Activated T-cell treated with anti-CD3 and anti-CD28 coated beads for 24 hours (primary cell): ENCODE measurements around the gene SYT9.

Experiments used
- DNase-seq: peaks from one replicate; pipeline ENCODE4 v3.0.0-alpha.2; 2020; ENCODE audit warnings: low read depth

The SYT9 gene

DNA sequence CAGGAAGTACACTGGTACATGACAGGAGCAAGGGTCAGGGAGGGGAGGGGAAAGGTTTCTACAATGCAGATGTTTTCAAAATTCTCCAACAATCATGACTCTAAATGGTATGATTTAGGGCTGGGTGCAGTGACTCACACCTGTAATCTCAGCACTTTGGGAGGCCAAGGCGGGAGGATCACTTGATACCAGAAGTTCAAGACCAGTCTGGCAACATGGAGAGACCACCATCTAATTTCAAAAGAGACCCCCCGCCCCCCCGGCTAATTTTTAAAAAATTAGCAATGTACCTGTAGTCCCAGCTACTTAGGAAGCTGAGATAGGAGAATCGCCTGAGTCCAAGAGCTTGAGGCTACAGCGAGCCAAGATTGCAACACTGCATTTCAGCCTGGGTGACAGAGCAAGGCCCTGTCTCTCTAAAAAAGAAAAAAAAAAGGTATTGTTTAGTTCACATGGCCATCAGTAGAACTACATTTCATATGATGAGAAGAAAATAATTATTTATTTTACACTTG, 217.7 kb downstream of the SYT9 start:
- DNase-seq = no peak

GRCh38 chr11:7471071-7471470, 219.4 kb downstream of the SYT9 start:
- DNase-seq = no peak

GRCh38 chr11:7473717-7474116, 222.0 kb downstream of the SYT9 start:
- no peak for DNase-seq

DNA sequence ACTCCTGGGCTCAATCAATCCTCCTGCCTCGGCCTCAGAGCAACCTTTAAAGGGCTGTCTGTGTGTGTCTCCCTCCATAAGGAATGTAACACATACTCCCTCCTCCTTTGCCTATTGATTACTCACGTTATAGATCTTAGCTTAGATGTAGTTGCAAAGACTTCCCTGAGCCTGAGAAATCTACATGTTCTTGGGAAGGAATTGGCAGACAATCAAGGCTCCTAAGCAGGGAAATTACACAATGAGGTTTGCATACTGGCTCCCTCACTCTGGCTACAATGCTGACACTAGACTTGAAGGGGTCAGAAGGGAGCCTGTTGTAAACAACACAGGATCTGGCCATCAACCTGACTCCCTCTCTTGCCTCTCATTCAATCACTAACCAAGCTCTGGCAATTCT, 228.4 kb downstream of the SYT9 start:
- DNase-seq = no peak

GRCh38 chr11:7484131-7484530, 232.4 kb downstream of the SYT9 start:
- DNase-seq = no peak

DNA sequence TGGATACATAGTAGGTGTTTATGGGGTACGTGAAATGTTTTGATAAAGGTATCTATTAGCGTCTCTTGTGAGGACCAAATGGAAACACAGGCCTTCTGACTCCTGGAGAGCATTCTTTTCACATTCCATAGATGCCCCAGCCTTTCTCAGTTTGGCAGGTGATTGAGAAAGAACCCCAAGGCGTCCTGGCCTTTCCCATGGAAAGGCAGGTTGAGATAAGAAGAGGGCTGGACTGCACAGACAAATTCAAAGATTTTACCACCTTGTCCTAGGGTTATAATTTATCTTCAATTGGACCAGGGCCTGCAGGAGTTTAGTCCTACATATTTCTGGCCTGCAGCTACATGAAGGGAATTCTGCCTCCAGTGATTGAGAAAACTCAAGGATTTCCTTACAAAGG, 232.9 kb downstream of the SYT9 start:
- no peak for DNase-seq

DNA sequence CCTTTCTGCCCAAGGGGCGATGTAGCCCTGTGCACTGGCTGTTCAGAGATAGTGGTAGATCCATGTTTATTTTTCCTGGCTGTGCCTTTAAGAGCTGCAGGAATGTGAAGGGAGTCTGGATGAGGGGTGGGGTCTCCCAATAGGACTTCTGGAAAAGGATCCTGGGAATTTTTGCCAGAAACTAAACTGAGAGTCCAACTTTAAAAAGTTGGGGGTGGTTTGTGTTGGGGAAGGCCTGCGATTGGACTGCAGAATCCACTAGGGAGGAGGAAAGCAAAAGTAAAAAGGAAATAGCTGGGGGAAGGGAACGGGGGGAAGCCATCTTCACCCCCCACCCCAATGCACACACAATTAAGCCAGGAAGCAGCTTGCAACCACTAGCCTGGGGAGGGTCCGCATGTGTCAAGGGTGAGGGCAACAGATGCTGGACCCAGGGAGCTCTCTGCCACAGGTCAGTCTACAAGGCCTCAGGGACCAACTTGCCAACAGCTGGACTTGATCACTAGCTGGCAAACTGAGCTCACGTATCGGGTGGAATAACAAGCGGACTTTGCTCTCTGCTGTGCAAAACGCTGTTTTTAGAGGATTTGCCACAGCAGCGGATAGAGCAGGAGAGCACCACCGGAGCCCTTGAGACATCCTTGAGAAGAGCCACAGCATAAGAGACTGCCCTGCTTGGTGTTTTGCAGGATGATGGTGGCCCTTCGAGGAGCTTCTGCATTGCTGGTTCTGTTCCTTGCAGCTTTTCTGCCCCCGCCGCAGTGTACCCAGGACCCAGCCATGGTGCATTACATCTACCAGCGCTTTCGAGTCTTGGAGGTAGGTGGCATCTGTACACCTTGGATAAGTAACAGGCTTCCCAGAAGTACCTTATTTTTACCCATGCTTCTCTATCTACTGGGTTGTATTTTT, 233.7 kb downstream of the SYT9 start, which contains the start of gene OLFML1:
Gene OLFML1, plus strand, starts transcription at position 321 of the 912 bp plus-strand sequence. Its CDS starts 370 bp downstream, at position 691.
- no peak for DNase-seq

DNA sequence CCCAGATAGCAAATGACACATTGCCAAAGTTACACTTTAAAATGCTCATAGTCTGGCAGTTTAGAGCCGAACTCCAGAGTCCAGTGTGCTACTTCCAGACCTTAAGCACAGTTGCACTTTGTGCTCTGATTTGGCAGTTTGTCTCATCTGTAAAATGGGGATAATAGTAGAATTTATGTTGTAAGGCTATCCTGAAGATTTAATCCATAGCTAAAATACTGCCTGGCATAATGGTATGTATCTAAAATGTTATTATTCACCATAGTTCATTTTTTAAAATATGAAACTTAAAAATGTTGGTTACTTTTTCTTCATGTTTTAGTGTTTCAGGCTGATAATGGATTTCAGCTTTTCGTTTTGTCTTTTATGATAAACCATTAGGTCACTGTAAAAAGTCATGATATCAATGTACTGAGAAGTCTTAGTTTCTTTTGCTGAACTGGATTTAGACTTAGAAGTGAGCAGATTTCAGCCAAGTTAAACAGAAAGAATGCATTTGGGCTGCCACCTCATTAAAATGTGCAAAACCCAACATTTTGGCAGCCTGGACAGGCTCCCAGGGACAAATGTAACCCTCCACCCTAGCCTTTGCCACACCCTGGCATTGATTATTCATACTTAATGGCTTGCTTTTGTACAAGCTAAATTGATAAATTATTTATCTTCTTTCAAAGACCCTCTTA, 234.5 kb downstream of the SYT9 start:
- DNase-seq = no peak

GRCh38 chr11:7486781-7487140, 235.1 kb downstream of the SYT9 start:
- DNase-seq = no peak

GRCh38 chr11:7487360-7487759, 235.7 kb downstream of the SYT9 start:
- no peak for DNase-seq

DNA sequence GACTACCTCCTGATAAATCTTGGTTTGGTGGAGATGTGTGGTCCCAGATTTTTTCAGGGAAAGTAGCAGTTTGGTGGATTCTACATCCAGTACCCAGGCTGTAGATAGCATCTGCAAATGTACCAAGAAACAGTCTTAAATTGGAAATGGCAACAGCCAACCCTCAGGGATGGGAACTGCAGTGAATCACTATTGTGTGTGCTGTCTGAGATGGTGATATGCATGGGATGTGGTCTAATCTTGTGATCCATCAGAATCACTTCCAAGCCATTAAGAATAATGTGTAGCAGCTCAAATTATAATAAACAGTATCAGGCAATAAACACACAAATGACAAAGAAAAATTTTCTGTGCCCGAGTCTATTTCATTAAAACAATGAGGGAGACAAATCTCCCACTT, 237.0 kb downstream of the SYT9 start:
- no peak for DNase-seq

GRCh38 chr11:7489376-7489775, 237.7 kb downstream of the SYT9 start:
- no peak for DNase-seq

- DNase-seq = no peak
Observed at GRCh38 chr11:7490054-7490453, 238.3 kb downstream of the SYT9 start.

- DNase-seq = no peak
Observed at GRCh38 chr11:7490535-7490934, 238.8 kb downstream of the SYT9 start.

GRCh38 chr11:7492253-7492652, 240.5 kb downstream of the SYT9 start:
- no peak for DNase-seq

DNA sequence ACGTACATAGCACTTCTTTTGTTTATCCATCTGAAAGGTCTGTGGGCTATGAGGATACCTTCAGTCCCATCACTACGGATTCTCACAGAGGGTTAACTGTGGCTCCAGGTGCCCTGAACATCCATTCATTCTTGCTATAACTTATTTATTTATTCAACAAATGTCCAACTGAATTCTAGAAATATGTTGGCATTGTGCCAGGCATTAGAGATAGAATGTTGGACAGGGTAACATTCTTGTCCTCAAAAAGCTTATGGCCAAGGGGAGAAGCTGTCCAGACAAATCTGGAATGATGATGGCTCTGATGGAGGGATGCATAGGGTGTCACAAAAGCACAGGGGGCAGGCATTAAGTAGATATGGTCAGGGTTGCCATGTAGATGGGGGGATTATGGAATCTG, 242.0 kb downstream of the SYT9 start:
- DNase-seq = no peak

GRCh38 chr11:7494086-7494745, 242.5 kb downstream of the SYT9 start:
- DNase-seq = no peak

- no peak for DNase-seq
Observed at GRCh38 chr11:7495882-7496551, 244.3 kb downstream of the SYT9 start.

GRCh38 chr11:7498193-7498592, 246.5 kb downstream of the SYT9 start:
- DNase-seq = no peak

DNA sequence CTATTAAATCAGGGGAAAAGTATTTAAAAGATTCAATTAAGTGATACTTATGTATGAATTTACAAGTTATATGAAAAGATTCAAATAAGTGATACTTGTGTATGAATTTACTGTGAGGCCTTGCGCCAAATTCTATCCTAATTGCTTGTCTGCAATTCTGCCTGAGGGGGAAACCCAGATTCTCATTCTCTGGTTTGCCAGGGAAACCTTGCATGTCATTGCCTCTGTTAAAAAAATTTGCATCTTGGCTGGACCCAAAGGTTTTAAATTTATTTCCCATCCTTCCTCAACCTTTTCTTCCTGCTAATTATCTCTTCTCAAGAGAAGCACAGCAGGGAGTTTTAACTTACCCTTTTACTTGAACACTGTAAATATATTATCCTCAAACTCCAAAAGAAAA, 247.4 kb downstream of the SYT9 start:
- DNase-seq = no peak

- DNase-seq = no peak
Observed at GRCh38 chr11:7500251-7500650, 248.5 kb downstream of the SYT9 start.

DNA sequence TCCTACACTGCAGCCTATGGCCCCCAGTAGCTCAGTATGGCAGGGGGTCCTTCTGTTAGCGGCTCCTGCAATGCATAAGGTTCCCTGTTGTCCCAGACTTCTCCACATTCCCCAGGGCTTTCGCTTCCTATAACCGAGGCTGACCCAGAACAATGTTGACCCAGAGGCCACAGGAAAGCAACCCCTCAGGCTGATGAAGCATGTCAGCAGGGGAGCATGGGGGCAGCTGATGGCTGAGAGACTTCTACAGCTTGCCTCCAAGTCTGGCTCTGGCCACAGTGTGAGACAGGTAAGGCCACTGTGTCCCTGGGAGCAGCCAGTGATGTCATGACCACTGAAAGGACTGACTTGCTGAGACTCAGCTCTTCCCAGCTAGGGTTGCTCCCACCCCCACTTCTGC, 249.5 kb downstream of the SYT9 start:
- no peak for DNase-seq
